ENCODE measurements around the gene ZFYVE1. TPM values are rescaled to one million over a fixed set of nuclear protein-coding genes. Genes with fewer than 3 reads are reported as not detected.
A peak's percentile ranks its signal among the peaks of the same experiment; 100 is the strongest.
"Not testable (repeated sequence)": the region's sequence is repeated elsewhere in the genome, so short reads cannot be mapped to it uniquely, and the experiment has no call there.

Gene ZFYVE1
- total RNA-seq, 4 donors from 2014 or later: 7.1 to 21.7 (median 17.5) TPM

DNA sequence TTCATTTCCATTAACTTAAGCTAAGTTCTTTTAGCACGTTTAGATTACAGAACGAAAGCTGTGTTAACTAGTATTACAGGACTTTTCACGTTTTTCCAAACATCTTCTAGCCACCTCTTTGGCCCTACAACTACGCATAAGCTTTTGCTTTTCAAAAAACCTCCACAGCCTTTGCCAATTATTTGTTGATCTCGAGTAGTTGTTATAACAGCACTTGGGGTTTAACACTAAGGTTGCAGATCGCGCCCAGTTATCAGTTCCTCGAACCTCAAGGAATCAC lies 31.0 kb upstream of the ZFYVE1 start:
- peaks cover 0 to 40% (median 17%) of the 10 kb centered on the region in 4 donors for H3K4me1 ChIP-seq
- TF ChIP-seq POLR2A (IDR thresholded peaks at IDR 0.05): no peak
- TF ChIP-seq CTCF (IDR thresholded peaks at IDR 0.05): no peak
- TF ChIP-seq EP300 (IDR thresholded peaks at IDR 0.05; ENCODE audit: low read depth): no peak
- TF ChIP-seq POLR2AphosphoS5 (IDR thresholded peaks at IDR 0.05): no peak
- no peaks in the 10 kb centered on the region for H3K9me3 ChIP-seq
- H3K27ac ChIP-seq: peak overlapping the region; percentile 94 to 96 (median 96)
- H3K27me3 ChIP-seq: no peaks in the 10 kb centered on the region
- no peaks in the 10 kb centered on the region for H3K36me3 ChIP-seq
- intact Hi-C loops (cut with DNase I; ENCODE audit: low total_unique reads): no loop called here
- no peak for DNase-seq
- peak overlapping the region; percentile 19 to 90 (median 71) for H3K4me3 ChIP-seq
- in situ Hi-C loops (cut with MboI; ENCODE audit: low pct_ligation_motif_present in 1 of 4, low pct_unique_long_range_greater_than_20kb in 1 of 4, low sequenced_read_pairs in 3 of 4): no loop called here
- WGBS, 2 donors (ENCODE audit: low coverage in 1 of 2): 4 to 7% methylated on average over 8 of the region's 8 CpGs

DNA sequence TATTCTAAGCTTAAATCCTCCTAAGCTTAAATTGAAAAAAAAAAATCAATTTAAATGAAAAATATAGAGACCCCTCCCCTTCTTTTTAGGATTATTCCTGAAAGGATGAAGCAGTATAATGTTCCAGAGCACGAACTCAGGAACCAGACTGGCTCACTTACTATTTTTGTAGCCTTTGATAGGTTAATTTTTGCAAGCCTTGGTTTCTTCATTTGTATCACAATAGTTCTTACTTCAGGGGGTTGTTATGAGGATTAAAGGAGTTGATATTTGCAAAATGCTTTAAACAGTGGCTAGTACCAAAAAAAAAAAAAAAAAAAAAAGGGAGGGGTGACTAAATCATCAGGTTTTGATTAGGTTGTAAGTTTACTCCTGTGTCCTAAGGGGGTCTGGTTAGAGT lies 28.3 kb upstream of the ZFYVE1 start:
- intact Hi-C loops (cut with DNase I; ENCODE audit: low total_unique reads): no loop called here
- WGBS, 2 donors (ENCODE audit: low coverage in 1 of 2): 90 to 92% methylated on average over 1 of the region's 1 CpG
- TF ChIP-seq CTCF (IDR thresholded peaks at IDR 0.05) (no peak), POLR2A (IDR thresholded peaks at IDR 0.05) (no peak), EP300 (IDR thresholded peaks at IDR 0.05; ENCODE audit: low read depth) (no peak), POLR2AphosphoS5 (IDR thresholded peaks at IDR 0.05) (no peak)
- in situ Hi-C loops (cut with MboI; ENCODE audit: low pct_ligation_motif_present in 1 of 4, low pct_unique_long_range_greater_than_20kb in 1 of 4, low sequenced_read_pairs in 3 of 4): no loop called here
- H3K27me3 ChIP-seq: no peaks in the 10 kb centered on the region
- H3K4me1 ChIP-seq: peaks cover 0 to 15% (median 13%) of the 10 kb centered on the region in 4 donors
- H3K4me3 ChIP-seq: no peak overlapping the region
- no peak for DNase-seq
- no peak overlapping the region for H3K27ac ChIP-seq
- H3K9me3 ChIP-seq: no peaks in the 10 kb centered on the region
- H3K36me3 ChIP-seq: no peaks in the 10 kb centered on the region

DNA sequence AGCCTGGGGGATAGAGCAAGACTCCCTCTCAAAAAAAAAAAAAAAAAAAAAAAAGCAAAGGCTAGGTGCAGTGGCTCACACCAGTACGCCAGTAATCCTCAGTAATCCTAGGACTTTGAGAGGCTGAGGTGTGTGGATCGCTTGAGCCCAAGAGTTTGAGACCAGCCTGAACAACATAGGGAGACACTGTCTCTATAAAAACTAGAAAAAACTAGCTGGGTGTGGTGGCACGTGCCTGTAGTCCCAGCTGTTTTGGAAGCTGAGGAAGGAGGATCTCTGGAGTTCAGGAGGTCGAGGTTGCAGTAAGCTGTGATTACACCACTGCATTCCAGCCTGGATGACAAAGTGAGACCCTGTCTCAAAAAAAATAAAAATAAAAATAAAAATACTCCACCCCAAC lies 22.5 kb upstream of the ZFYVE1 start:
- H3K36me3 ChIP-seq: no peaks in the 10 kb centered on the region
- DNase-seq: no peak
- H3K27me3 ChIP-seq: no peaks in the 10 kb centered on the region
- H3K27ac ChIP-seq: no peak overlapping the region
- no peak overlapping the region for H3K4me3 ChIP-seq
- 46 to 57% methylated on average over 4 of the region's 4 CpGs for WGBS, 2 donors (ENCODE audit: low coverage in 1 of 2)
- intact Hi-C loops (cut with DNase I; ENCODE audit: low total_unique reads) (no loop called here), in situ Hi-C loops (cut with MboI; ENCODE audit: low pct_ligation_motif_present in 1 of 4, low pct_unique_long_range_greater_than_20kb in 1 of 4, low sequenced_read_pairs in 3 of 4) (no loop called here)
- TF ChIP-seq EP300 (IDR thresholded peaks at IDR 0.05; ENCODE audit: low read depth) (no peak), POLR2A (IDR thresholded peaks at IDR 0.05) (no peak), POLR2AphosphoS5 (IDR thresholded peaks at IDR 0.05) (no peak), CTCF (IDR thresholded peaks at IDR 0.05) (no peak)
- no peaks in the 10 kb centered on the region for H3K4me1 ChIP-seq
- no peaks in the 10 kb centered on the region for H3K9me3 ChIP-seq

DNA sequence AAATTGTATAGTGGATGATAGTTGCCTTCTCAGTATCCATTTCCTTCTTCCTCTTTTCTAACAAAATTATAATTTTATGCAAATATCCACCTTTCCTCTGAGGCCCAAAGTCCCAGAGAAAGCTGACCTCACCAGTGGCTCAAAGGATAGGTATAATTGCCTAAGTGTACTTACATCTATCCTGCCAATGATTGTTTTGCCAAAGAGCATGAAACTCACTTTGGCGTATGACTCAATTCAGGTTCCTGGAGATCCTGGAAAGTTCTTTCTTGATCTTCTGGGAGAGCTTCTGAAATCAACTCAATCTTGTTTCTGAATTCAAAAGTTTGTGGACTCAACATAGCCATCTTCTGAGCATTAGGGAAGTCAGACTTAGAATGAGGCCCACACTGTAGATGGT lies 20.9 kb upstream of the ZFYVE1 start:
- 94 to 100% methylated on average over 1 of the region's 1 CpG for WGBS, 2 donors (ENCODE audit: low coverage in 1 of 2)
- TF ChIP-seq POLR2AphosphoS5 (IDR thresholded peaks at IDR 0.05) (no peak), CTCF (IDR thresholded peaks at IDR 0.05) (no peak), POLR2A (IDR thresholded peaks at IDR 0.05) (no peak), EP300 (IDR thresholded peaks at IDR 0.05; ENCODE audit: low read depth) (no peak)
- Histone ChIP-seq H3K4me3 (no peak overlapping the region), H3K27me3 (no peaks in the 10 kb centered on the region), H3K4me1 (no peaks in the 10 kb centered on the region), H3K27ac (no peak overlapping the region), H3K36me3 (no peaks in the 10 kb centered on the region), H3K9me3 (no peaks in the 10 kb centered on the region)
- in situ Hi-C loops (cut with MboI; ENCODE audit: low pct_ligation_motif_present in 1 of 4, low pct_unique_long_range_greater_than_20kb in 1 of 4, low sequenced_read_pairs in 3 of 4): no loop called here
- intact Hi-C loops (cut with DNase I; ENCODE audit: low total_unique reads): no loop called here
- DNase-seq: no peak

DNA sequence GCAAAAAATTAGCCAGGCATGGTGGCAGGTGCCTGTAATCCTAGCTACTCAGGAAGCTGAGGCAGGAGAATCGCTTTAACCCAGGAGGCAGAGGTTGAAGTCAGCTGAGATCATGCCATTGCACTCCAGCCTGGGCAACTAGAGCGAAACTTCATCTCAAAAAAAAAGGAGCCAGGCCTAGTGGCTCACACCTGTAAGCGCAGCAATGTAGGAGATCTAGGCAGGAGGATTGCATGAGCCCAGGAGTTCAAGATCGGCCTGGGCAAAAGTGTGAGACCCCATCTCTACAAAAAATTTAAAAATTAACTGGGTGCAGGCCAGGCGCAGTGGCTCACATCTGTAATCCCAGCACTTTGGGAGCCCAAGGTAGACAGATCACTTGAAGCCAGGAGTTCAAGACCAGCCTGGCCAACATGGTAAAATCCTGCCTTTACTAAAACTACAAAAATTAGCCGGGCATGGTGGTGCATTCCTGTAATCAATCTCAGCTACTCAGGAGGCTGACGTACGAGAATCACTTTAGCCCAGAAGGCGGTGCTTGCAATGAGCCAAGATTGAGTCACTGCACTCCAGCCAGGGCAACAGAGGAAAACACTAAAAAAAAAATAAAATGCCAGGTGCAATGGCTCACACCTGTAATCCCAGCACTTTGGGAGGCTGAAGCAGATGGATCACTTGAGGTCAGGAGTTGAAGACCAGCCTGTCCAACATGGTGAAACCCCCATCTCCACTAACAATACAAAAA lies 10.0 kb upstream of the ZFYVE1 start:
- intact Hi-C loops (cut with DNase I; ENCODE audit: low total_unique reads): not testable (repeated sequence)

More for the DNA sequence above, 10.0 kb upstream of the ZFYVE1 start:
- H3K9me3 ChIP-seq; H3K4me1 ChIP-seq; DNase-seq; in situ Hi-C loops (cut with MboI; ENCODE audit: low pct_ligation_motif_present in 1 of 4, low pct_unique_long_range_greater_than_20kb in 1 of 4, low sequenced_read_pairs in 3 of 4); H3K27me3 ChIP-seq; H3K4me3 ChIP-seq; H3K36me3 ChIP-seq; H3K27ac ChIP-seq: not testable (repeated sequence)
- WGBS, 2 donors (ENCODE audit: low coverage in 1 of 2): 92 to 93% methylated on average over 3 to 9 of the region's 9 CpGs
